ENCODE results near the gene DSC2. TPM values are rescaled to one million over a fixed set of nuclear protein-coding genes. Genes with fewer than 3 reads are reported as not detected.

The DSC2 gene
- 1 to 10 TPM; 3.8 to 6.8 TPM for total RNA-seq
- polyA plus RNA-seq, result 1 to 10 TPM in 1 of 2 donors, under 1 TPM in 1; 0.23 to 2.9 TPM
- long read RNA-seq, donor 1, partial matches to known transcripts, result 1 of 1 reads
- long read RNA-seq, donor 1, other reads (novel, unspliced or antisense), result 0 of 1 reads
- long read RNA-seq, donor 2, full-length matches to known transcripts, result 1 of 3 reads
- long read RNA-seq, donor 2, partial matches to known transcripts, result 2 of 3 reads
- long read RNA-seq, donor 2, other reads (novel, unspliced or antisense), result 0 of 3 reads

DNA sequence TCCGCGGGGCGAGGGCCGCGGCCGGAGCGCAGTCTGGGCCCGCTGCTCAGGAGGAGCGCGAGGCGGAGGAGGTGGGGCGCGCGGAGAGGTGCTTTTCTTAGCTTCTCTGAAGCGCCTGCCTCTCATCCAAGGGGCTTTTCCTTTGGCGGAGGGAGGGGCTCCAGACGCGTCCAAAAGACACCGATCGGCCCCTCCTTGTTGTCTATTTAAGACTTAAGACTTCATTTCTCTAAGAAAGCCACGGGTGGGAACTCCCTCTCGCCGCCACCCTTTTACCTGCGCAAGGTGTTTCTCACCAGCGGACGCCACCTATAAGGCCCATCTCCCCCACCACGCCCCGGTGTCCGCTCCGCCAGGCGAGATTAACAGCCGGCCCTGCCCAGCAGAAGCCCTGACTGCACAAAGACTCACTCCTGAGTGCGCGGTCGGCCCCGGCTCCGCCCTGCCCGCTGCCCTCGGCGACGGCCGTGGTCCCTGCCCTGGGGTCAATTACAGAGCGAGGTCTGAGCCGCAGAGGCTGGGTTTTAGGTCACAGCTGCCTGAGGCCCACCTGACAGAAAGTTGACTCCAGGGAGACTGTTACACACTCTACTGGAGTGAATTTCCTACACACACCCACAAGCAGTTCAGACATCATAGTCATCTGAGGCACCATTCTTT lies at the start of gene DSC2:
DSC2 (minus strand) TSS at position 397 of the 660 bp plus-strand sequence. CDS start 450 bp downstream, outside the sequence.
- no peaks in the 10 kb centered on the region for H3K4me1 ChIP-seq (ENCODE audit: control insufficient read depth in 1 of 2, insufficient read depth in 2 of 2, low read length in 2 of 2)
- no peak within 1 kb of the TSS for H3K27ac ChIP-seq (ENCODE audit: low read depth in 1 of 2, low read length in 2 of 2)
- peak within 1 kb of the TSS in 1 of 2 donors; percentile 4 for H3K4me3 ChIP-seq (ENCODE audit: low read length in 2 of 2)
- no peaks in the 10 kb centered on the region for H3K27me3 ChIP-seq (ENCODE audit: control insufficient read depth in 1 of 2, insufficient read depth in 2 of 2, low read length in 1 of 2)
- DNase-seq, result peak; percentile 55 to 77
- no peaks in the 10 kb centered on the region for H3K36me3 ChIP-seq (ENCODE audit: control insufficient read depth in 1 of 2, insufficient read depth in 2 of 2, low read length in 1 of 2)
- intact Hi-C loops (cut with DNase I), result no loop called here
- WGBS, 2 donors, result 7 to 9% methylated on average over 43 to 44 of the region's 44 CpGs
- ATAC-seq (ENCODE audit: low FRiP score), result peak; percentile 67
- no peaks in the 10 kb centered on the region for H3K9me3 ChIP-seq (ENCODE audit: control insufficient read depth, low read length)

DNA sequence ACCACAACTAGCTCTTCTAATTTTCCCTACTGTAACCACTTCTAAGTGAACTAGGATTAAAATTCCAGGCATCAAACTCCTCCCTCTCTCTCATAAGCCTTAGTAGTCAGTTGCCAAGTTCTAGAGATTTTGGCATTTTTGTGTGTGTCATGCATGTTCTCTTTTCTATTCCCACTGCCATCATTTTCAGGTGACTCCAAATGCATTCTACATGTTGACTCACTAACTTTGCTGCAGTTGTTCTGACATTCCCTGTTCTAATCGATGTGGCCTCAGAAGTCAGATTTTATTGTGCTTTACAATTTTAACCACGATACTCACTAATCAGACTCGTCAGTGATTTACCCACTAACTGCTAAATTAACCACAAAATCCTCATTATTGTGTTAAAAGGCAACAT lies 47.1 kb upstream of the DSC2 start:
- H3K36me3 ChIP-seq (ENCODE audit: control insufficient read depth in 1 of 2, insufficient read depth in 2 of 2, low read length in 1 of 2), result no peaks in the 10 kb centered on the region
- H3K27ac ChIP-seq (ENCODE audit: low read depth in 1 of 2, low read length in 2 of 2), result no peak overlapping the region
- WGBS, 2 donors, result 72 to 79% methylated on average over 3 of the region's 3 CpGs
- H3K27me3 ChIP-seq (ENCODE audit: control insufficient read depth in 1 of 2, insufficient read depth in 2 of 2, low read length in 1 of 2), result no peaks in the 10 kb centered on the region
- intact Hi-C loops (cut with DNase I), result no loop called here
- H3K9me3 ChIP-seq (ENCODE audit: control insufficient read depth, low read length), result no peaks in the 10 kb centered on the region
- no peaks in the 10 kb centered on the region for H3K4me1 ChIP-seq (ENCODE audit: control insufficient read depth in 1 of 2, insufficient read depth in 2 of 2, low read length in 2 of 2)
- ATAC-seq (ENCODE audit: low FRiP score) (no peak), DNase-seq (no peak)
- H3K4me3 ChIP-seq (ENCODE audit: low read length in 2 of 2), result no peak overlapping the region

DNA sequence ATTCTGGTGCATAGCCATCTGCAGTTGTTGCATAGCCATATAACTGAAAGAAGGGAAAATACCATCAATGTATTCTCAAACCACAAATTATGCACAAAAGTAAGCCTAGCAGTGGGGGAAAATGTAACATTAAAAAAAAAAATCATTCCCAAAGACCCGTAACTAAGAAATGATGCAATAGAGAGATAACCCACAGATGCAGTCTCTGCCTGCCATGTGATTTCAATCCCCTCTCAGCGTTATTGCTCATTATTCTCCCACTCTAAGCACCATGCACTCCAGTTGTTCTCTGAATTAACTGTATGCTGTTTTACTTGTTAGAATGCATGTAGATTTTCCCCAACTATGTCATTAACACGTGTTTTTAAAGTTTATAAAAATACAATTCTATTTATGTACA lies 46.4 kb upstream of the DSC2 start:
- DNase-seq (no peak), ATAC-seq (ENCODE audit: low FRiP score) (no peak)
- Histone ChIP-seq H3K36me3 (ENCODE audit: control insufficient read depth in 1 of 2, insufficient read depth in 2 of 2, low read length in 1 of 2) (no peaks in the 10 kb centered on the region), H3K4me3 (ENCODE audit: low read length in 2 of 2) (no peak overlapping the region), H3K27ac (ENCODE audit: low read depth in 1 of 2, low read length in 2 of 2) (no peak overlapping the region), H3K9me3 (ENCODE audit: control insufficient read depth, low read length) (no peaks in the 10 kb centered on the region), H3K4me1 (ENCODE audit: control insufficient read depth in 1 of 2, insufficient read depth in 2 of 2, low read length in 2 of 2) (no peaks in the 10 kb centered on the region), H3K27me3 (ENCODE audit: control insufficient read depth in 1 of 2, insufficient read depth in 2 of 2, low read length in 1 of 2) (no peaks in the 10 kb centered on the region)
- WGBS, 2 donors, result 26 to 43% methylated on average over 3 of the region's 3 CpGs
- intact Hi-C loops (cut with DNase I), result no loop called here

DNA sequence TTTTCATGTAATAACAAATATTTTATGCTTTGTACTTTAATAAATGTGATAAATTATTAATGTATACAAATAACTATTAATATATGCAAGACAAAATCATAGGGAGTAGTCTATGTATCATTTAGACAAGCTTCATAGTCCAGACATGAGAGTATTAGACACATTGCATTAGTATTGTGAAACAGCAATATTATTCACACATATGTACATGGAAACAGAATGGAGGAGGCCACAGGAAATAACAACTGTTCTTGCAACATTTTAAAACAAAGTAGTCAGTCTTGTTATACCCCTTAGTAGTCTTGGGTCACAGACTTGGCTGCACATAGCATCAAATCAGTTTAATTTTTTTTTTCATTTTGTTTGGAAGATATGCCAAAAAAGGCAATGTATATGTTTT lies 44.6 kb upstream of the DSC2 start:
- Histone ChIP-seq H3K27ac (ENCODE audit: low read depth in 1 of 2, low read length in 2 of 2) (no peak overlapping the region), H3K4me3 (ENCODE audit: low read length in 2 of 2) (no peak overlapping the region), H3K36me3 (ENCODE audit: control insufficient read depth in 1 of 2, insufficient read depth in 2 of 2, low read length in 1 of 2) (no peaks in the 10 kb centered on the region), H3K9me3 (ENCODE audit: control insufficient read depth, low read length) (no peaks in the 10 kb centered on the region), H3K4me1 (ENCODE audit: control insufficient read depth in 1 of 2, insufficient read depth in 2 of 2, low read length in 2 of 2) (no peaks in the 10 kb centered on the region), H3K27me3 (ENCODE audit: control insufficient read depth in 1 of 2, insufficient read depth in 2 of 2, low read length in 1 of 2) (no peaks in the 10 kb centered on the region)
- no peak for ATAC-seq (ENCODE audit: low FRiP score)
- no peak for DNase-seq
- intact Hi-C loops (cut with DNase I), result no loop called here

DNA sequence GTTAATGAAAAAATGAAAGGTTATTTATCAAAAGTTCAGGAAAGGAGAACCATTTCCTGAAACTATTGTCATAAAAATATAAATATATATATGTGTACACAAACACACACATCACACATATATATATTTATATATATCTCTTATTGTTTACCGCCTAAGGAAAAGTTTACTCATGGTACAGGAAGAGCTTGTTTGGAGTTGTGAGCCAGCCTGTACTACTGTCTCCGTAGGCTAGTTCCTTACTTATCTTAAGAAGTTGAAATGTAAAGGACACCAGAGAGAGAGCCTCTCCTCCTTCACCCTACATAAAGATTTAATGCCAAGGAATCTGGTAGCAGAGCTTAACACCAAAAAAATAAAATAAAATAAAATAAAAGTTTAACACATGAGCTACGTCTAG lies 40.8 kb upstream of the DSC2 start:
- H3K36me3 ChIP-seq (ENCODE audit: control insufficient read depth in 1 of 2, insufficient read depth in 2 of 2, low read length in 1 of 2), result no peaks in the 10 kb centered on the region
- 85 to 88% methylated on average over 3 of the region's 3 CpGs for WGBS, 2 donors
- H3K4me3 ChIP-seq (ENCODE audit: low read length in 2 of 2), result no peak overlapping the region
- no peak overlapping the region for H3K27ac ChIP-seq (ENCODE audit: low read depth in 1 of 2, low read length in 2 of 2)
- no peaks in the 10 kb centered on the region for H3K4me1 ChIP-seq (ENCODE audit: control insufficient read depth in 1 of 2, insufficient read depth in 2 of 2, low read length in 2 of 2)
- ATAC-seq (ENCODE audit: low FRiP score), result no peak
- H3K27me3 ChIP-seq (ENCODE audit: control insufficient read depth in 1 of 2, insufficient read depth in 2 of 2, low read length in 1 of 2), result no peaks in the 10 kb centered on the region
- no peak for DNase-seq
- no peaks in the 10 kb centered on the region for H3K9me3 ChIP-seq (ENCODE audit: control insufficient read depth, low read length)
- intact Hi-C loops (cut with DNase I), result no loop called here

DNA sequence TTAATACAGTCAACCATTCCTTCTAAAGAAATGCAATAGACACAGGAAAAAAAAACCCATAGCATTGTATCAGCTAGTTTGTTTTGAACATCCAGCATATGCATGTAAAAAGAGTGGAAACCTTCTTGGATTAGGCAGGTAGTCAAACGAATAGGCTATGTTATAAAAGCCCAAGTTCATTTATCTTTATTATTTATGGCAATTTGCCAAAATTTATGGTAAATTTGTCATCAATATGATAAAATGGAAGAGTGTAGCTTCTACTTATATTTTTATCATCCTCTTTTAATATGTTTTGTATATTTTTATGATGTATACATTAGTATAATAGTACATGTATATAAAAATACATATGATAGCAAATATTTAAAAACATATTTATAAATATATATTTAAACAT lies 36.5 kb upstream of the DSC2 start:
- H3K4me1 ChIP-seq (ENCODE audit: control insufficient read depth in 1 of 2, insufficient read depth in 2 of 2, low read length in 2 of 2), result no peaks in the 10 kb centered on the region
- no peak for ATAC-seq (ENCODE audit: low FRiP score)
- H3K27me3 ChIP-seq (ENCODE audit: control insufficient read depth in 1 of 2, insufficient read depth in 2 of 2, low read length in 1 of 2), result no peaks in the 10 kb centered on the region
- intact Hi-C loops (cut with DNase I), result no loop called here
- H3K27ac ChIP-seq (ENCODE audit: low read depth in 1 of 2, low read length in 2 of 2), result no peak overlapping the region
- no peak for DNase-seq
- H3K4me3 ChIP-seq (ENCODE audit: low read length in 2 of 2), result no peak overlapping the region
- H3K9me3 ChIP-seq (ENCODE audit: control insufficient read depth, low read length), result no peaks in the 10 kb centered on the region
- 74% methylated on average over 1 of the region's 1 CpG for WGBS, 2 donors
- H3K36me3 ChIP-seq (ENCODE audit: control insufficient read depth in 1 of 2, insufficient read depth in 2 of 2, low read length in 1 of 2), result no peaks in the 10 kb centered on the region

DNA sequence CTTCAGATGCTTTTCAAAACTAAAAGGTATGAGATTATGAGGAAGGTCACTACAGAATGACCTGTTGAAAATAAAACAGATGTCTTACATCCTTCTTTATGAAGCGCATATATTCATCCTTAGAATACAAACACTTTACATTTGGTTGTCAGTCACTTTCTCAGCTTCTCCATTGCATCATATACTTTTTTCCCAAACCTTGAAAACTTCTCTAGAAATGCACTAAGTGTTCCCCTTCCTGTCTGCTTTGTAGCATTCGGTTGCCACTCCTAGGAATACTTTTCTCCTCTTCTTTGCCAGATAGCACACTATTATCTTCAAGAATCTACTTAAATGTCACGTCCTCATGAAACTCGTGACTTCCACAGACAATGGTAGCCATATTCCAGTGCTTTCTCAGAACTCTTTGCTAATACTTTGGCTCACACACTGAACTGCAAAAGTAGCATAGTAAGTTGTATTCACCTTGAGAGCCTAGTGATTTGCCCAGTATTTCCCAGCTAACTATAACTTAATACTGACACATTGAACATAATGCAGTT lies 32.8 kb upstream of the DSC2 start:
- Histone ChIP-seq H3K36me3 (ENCODE audit: control insufficient read depth in 1 of 2, insufficient read depth in 2 of 2, low read length in 1 of 2) (no peaks in the 10 kb centered on the region), H3K4me3 (ENCODE audit: low read length in 2 of 2) (no peak overlapping the region), H3K27ac (ENCODE audit: low read depth in 1 of 2, low read length in 2 of 2) (no peak overlapping the region), H3K27me3 (ENCODE audit: control insufficient read depth in 1 of 2, insufficient read depth in 2 of 2, low read length in 1 of 2) (no peaks in the 10 kb centered on the region), H3K9me3 (ENCODE audit: control insufficient read depth, low read length) (no peaks in the 10 kb centered on the region), H3K4me1 (ENCODE audit: control insufficient read depth in 1 of 2, insufficient read depth in 2 of 2, low read length in 2 of 2) (no peaks in the 10 kb centered on the region)
- no peak for ATAC-seq (ENCODE audit: low FRiP score)
- 85 to 89% methylated on average over 4 of the region's 4 CpGs for WGBS, 2 donors
- DNase-seq, result no peak
- intact Hi-C loops (cut with DNase I), result no loop called here

DNA sequence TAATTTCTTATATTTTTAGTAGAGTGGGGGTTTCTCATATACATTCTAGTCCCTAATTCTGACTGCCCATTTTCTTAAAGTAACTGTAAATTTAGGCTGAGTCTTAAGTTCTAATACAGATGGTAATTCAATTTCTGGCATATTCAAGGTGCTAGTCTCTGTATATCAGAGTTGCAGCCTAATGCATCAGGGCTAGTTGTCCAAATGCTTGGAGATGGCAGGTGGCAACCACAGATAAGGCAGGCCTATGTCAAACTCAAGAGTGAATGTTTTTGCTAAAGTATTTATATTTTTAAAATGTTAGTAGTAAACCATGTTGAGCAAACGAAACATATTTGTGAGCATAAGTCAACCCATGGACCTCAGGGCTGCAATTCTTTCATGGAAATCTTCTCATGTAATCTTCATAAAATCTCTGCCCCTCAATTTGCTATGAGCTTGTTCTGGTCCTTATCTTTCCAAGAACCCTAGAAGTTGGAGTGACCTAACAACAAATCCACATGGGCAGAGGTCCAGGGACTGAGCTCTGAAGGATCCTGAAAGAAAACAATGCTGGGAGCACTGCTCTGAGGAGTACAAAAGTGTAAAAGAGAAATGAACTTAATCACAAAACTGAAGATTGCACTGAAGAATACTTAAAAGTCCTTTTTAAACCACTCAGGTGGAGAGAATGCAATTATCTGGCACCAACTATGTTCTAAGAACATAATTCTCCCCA lies 27.3 kb upstream of the DSC2 start:
- 76 to 84% methylated on average over 1 of the region's 1 CpG for WGBS, 2 donors
- Histone ChIP-seq H3K4me1 (ENCODE audit: control insufficient read depth in 1 of 2, insufficient read depth in 2 of 2, low read length in 2 of 2) (no peaks in the 10 kb centered on the region), H3K9me3 (ENCODE audit: control insufficient read depth, low read length) (no peaks in the 10 kb centered on the region), H3K36me3 (ENCODE audit: control insufficient read depth in 1 of 2, insufficient read depth in 2 of 2, low read length in 1 of 2) (no peaks in the 10 kb centered on the region), H3K27me3 (ENCODE audit: control insufficient read depth in 1 of 2, insufficient read depth in 2 of 2, low read length in 1 of 2) (no peaks in the 10 kb centered on the region), H3K27ac (ENCODE audit: low read depth in 1 of 2, low read length in 2 of 2) (no peak overlapping the region), H3K4me3 (ENCODE audit: low read length in 2 of 2) (no peak overlapping the region)
- DNase-seq, result no peak
- intact Hi-C loops (cut with DNase I), result no loop called here
- ATAC-seq (ENCODE audit: low FRiP score), result no peak

All from aorta (tissue), 5 donors.